Measurements from ENCODE around the gene RPL35.

RPL35 gene

DNA sequence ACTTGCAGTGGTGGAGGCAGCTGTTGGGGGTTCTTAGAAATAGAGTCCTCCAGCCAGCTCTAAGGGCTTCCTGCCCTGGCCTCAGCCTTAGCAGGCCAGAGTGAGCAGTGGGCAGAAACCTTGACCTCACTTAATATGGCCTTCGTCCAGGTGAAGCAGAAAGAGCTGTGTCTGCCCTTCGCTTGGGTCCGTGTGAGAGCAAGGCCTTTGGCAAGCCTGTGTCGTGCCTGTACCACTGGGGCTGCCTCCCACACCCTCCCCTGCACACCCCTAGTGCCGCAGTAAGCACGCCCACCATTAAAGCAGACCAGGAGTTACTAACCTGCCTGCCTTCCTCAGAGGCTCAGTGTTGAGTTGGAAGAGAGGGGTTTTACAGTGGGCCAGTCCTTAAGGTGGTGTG, 13.7 kb upstream of the RPL35 start:
- DNase-seq = no peak

- no peak for DNase-seq
Measured at GRCh38 chr9:124873664-124874063, 11.9 kb upstream of the RPL35 start.

DNA sequence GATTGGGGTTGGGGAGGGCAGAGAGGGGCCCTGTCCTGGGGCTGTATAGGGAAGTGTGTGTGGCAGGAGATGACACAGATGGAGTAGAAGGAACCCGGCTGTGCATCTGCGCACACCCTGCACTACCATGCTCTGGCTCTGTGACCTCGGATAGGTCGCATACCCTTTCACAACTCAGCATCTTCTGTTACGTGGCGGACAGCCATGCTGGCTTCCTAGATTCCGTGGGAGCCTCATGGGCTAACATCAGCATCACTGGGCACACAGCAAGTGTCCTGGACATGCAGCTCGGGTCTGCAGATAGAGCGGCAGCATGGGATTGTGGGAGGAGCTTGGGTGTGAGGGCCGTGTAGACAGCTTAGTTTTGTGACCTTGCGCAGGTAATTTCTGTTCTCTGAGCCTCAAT, 9.4 kb upstream of the RPL35 start:
- no peak for DNase-seq

DNA sequence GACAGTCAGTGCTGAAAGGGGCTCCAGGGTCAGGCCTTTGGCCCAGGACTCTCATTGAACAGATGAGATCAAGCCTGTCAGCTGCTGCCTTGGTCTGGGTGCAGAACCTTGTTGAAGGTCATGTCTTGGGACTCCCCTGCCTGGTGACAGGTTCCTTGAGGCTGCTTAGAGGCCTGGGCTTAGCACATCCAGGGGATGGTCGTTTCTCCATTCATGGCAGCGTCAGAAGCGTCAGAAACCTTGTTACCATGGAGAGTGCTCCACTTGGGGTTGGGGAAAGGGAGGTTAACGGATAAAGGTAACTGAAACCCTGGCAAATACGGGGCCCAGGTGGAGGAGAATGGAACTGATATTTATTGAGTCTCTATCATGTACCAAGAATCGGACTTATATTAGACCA, 9.0 kb upstream of the RPL35 start:
- no peak for DNase-seq

- DNase-seq = no peak
Measured at GRCh38 chr9:124869986-124870560, 8.3 kb upstream of the RPL35 start.

GRCh38 chr9:124869466-124869985, 7.8 kb upstream of the RPL35 start:
- no peak for DNase-seq

- DNase-seq = peak; percentile 78 to 89
Measured at GRCh38 chr9:124868511-124869465, 7.0 kb upstream of the RPL35 start.

- no peak for DNase-seq
Measured at GRCh38 chr9:124863371-124863871, 1.7 kb upstream of the RPL35 start.

DNA sequence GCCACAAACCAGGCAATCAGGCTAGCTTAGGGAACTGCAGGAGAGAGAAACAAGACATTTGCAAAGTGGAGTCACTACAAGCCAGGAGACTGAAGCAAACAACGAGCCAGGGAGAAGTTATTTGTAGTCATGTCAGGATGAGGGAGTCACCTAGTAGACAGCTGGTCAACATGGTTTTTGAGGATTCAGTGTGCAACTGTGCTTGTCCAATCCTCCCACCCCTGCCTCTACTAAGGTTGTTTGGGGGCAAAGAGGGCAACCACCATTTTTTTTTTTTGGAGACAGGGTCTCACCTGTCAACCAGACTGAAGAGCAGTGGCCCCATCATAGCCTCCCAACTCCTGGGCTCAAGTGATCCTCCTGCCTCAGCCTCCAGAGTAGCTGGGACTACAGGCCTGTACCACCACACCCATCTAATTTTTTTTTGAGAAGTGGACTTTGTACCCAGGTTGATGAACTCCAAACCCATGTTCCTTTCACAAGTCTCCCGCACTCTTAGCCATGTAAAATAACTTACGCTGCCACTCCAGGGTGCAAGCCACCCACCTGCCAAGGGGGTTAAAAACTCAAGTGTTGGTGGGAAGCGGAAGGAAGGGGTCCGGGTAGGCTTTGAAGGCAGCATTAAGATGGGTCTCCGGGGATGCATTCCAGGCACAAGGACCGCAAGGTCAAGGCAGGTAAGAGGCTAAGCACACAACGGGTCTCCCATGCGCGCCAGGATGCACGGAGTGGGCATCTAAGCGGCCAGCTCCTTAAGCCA, 995 bp downstream of the RPL35 start:
- no peak for DNase-seq

DNA sequence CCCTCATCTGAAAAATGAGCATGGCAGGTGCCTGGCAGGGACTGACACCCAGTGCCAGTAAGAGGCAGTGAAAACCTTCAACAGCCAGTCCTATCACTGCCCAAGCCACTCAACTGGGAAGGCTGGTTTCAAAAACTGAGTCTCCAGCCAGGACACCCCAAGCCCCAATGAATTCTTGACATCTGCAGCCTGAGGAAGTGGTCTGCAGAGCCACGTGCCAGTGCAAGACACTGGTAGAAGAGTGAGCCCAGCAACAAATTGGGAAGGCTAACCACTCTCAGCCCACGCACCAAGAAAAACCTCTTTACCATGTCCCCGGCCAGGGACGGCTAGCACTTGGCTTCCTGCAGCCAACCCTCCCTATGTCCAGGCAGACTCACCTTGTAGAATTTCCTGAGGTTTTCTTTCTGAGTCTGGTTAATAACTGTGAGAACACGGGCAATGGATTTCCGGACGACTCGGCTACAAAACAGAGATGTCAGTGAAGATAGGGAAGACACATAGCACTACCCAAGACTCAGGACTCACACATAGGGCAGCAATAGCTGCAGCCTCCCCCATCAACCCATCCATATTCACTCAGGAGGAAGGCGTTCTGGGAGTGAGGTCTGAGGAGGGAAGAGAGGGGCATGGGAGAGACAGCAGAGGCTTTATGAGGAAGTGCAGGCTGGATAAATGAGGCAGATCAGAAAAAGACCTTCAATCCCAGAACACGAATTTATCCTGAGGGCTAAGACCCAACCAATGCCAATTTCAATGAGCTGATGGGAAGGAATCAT, 1.8 kb downstream of the RPL35 start:
- DNase-seq = no peak

DNA sequence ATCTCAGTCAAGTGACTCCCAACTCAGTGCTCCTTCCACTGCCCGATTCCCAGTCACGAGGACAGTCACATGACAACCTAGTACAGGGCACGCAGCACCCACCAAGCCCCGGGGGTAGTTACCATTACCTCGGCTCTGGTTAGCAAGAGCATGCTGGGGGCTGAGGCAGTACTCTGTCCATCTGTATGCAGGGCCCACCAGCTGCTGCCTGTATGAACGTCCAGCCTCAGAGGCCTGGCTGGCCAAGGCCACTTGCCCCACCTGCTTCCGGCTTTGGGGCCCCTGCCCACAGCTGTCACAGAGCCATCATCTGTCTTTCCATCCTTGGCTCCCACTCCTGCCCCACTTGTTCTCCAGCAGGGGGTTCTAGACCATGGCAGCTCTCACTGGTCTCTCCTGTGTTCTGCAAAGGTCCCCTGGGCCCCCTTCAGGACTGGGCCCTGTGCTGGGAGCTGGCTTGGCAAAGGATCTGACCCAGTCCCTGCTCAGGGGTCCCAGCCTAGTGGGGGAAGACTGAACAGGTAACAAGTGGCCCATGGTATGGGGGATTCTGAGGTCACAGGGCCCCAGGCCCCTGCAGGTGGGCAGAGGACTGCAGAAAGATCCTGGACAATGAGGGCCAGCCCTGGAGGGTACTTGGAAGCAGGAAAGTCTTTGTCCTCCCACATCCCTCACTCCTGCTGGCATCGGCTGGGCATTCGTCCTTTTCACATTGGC, 3.3 kb downstream of the RPL35 start:
- no peak for DNase-seq

GRCh38 chr9:124857533-124858162, 4.1 kb downstream of the RPL35 start:
- no peak for DNase-seq

DNA sequence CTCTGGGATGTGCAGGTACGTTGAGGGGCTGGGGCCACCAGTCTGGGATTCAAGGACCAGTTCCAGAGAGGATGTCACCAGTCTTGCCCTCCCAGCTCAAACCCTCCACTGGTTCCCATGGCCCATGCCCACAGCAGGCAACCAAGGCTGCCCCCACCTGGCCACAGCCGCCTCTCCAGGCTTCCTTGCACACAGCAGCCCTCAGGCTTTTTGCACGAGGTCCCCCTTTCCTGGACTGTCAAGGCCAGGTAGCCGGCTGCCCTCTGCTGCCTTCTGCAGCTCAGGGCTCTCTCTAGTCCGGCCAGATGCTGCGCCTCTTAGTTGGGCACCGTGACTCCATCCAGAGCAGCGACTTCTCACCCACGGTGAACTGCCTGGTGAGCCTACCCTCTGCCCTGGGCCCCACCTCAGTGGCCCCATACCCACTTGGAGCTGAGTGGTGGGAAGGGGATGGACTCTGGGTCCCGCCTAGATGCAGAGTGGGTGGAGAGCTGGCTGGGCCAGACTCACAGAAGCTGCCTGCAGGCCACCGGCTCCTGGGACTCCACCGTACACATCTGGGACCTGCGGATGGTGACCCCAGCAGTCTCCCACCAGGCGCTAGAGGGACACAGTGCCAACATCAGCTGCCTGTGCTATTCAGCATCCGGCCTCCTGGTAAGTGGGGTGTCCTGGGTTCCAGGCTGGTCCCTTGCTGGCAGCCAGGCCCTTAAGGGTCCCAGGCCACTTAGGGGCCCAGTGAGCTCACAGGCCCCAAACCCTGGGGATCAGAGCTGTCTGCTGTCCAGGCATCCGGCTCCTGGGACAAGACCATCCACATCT, 5.6 kb downstream of the RPL35 start:
- DNase-seq = no peak

GRCh38 chr9:124855566-124855943, 6.2 kb downstream of the RPL35 start:
- no peak for DNase-seq

DNA sequence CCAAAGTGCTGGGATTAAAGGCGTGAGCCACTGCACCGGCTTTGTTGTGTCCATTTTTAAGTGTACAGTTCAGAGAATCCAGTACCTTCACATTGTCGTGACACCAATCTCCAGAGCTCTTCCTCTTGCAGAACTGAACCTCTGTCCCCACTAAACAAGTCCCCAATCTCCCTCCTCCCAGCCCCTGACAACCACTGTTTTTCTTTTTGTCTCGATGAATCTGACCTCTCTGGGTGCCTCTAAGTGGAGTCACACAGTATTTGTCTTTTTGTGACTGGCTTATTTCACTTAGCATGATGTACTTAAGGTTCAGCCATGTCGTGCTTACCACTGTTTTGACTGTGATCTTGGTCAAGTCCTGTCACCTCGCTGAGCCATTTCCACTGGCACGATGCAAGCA, 6.9 kb downstream of the RPL35 start:
- no peak for DNase-seq

DNA sequence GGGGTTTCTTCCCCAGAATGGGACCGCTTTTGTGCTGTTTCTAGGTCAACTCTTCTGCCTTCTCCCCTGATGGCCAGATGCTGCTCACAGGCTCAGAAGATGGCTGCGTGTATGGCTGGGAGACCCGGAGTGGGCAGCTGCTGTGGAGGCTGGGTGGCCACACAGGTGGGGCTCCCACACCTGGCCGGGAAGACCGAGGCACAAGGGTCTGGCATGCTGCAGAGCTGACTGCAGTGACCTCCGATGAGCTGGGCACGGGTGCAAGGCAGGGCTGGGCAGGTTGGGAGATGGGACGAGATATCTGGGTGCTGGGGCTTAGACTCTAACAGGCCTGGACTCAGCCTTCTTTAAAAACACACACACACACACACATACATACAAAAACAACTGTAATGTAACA, 7.6 kb downstream of the RPL35 start:
- no peak for DNase-seq

GRCh38 chr9:124853605-124854143, 8.1 kb downstream of the RPL35 start:
- no peak for DNase-seq

DNA sequence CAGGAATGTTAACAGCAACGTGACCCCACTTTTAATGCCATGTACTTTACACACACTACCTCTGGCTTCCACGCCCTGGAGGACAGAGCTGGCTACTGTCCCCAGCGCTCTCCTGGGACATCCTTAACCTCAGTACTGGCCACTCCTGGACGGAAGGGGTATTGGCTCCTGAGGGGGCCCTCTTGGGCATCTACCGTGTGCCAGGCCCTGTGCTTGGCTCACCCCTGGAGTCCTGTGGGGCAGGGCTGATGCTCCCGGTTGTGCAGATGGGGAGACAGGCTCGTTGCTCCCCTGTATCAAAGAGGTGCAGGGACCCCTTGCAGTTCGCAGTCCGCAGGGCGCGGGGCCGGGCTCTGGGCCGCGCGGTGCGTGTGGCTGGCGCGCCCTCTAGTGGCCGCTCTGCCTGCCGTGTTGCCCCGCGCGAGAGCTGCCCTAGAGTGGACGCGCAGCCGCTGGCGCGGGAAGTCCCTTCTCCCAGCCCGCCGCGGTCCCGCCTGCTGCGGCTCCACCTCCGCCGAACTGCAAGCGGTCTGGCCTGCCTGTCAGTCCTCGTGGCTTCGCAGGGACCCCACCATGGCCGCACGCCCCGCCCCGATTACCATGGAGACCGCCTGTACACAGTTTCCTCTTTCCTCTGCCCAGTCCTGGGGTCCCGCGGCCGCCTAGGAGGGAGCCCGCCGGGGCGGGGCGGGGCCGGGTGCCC, 8.8 kb downstream of the RPL35 start, which contains the start of gene WDR38:
WDR38 (plus strand) TSS at position 632 of the 703 bp plus-strand sequence. CDS start 72 bp downstream, outside the sequence.
- peak; percentile 75 to 81 for DNase-seq

All from inflammatory macrophage treated with lipopolysaccharide for 1 hour (primary cell).